ENCODE data around the gene NR2F1-AS1. TPM values are rescaled to one million over a fixed set of nuclear protein-coding genes. Genes with fewer than 3 reads are reported as not detected.

NR2F1-AS1 gene
- total and polyA plus RNA-seq, 3 experiments from 2014 or later = not detected

DNA sequence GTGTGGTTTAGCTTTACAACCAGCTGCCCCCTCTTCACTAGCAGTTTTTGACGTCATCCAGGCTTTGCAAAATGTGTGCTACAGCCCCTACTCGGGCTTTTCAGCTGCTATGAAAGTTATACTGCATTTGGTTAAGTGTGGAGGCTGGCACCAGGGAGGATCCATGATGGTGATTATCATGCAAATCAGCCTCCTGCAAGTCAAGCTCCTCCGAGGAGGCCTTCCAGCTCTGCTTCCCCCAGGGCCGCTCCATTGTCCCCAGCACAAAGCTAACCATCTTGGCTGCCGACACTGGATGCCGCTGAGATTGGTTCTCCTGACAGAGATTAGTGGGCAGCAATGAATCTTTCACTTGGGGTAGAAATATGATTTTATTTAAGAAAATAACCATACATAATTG lies 159.6 kb downstream of the NR2F1-AS1 start:
- Histone ChIP-seq H3K36me3 (ENCODE audit: insufficient read depth, low read length) (no peaks in the 10 kb centered on the region), H3K27ac (ENCODE audit: low read depth, low read length) (no peak overlapping the region), H3K27me3 (ENCODE audit: insufficient read depth, low read length, poor library complexity, severe bottlenecking) (no peaks in the 10 kb centered on the region), H3K4me1 (ENCODE audit: insufficient read depth, low read length) (no peaks in the 10 kb centered on the region), H3K4me3 (ENCODE audit: low read length) (no peak overlapping the region), H3K9me3 (ENCODE audit: low read length) (no peaks in the 10 kb centered on the region)
- POLR2A ChIA-PET = no interaction called here
- no peaks in the 10 kb centered on the region for H3K36me3 Mint-ChIP-seq
- DNase-seq = no peak
- peaks cover 0 to 4% of the 10 kb centered on the region in 2 donors for H3K27me3 Mint-ChIP-seq
- CTCF ChIA-PET = no interaction called here
- no peak overlapping the region for H3K4me3 Mint-ChIP-seq
- H3K4me1 Mint-ChIP-seq = no peaks in the 10 kb centered on the region
- H3K9me3 Mint-ChIP-seq = no peaks in the 10 kb centered on the region
- no peak overlapping the region for H3K27ac Mint-ChIP-seq

DNA sequence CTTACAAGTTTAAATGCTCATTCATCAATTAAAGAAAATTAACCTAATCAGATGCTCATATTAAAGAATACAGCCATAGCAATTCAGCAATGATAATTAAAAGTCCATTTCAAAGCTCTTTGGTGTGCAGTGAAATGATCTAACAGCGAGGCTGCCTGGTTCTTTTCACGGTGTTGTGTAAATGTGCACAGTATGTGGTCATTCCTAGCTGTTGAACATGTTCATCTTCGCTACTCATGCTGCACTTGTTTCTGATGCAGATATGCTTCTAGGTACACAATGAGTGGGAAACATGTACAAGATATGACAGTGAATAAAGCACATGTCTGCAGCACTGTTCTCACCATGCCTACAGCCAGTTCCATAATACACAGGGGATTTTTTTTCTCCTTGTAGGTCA lies 163.5 kb downstream of the NR2F1-AS1 start:
- Mint-ChIP-seq H3K27ac (no peak overlapping the region), H3K36me3 (no peaks in the 10 kb centered on the region), H3K4me1 (no peaks in the 10 kb centered on the region), H3K9me3 (no peaks in the 10 kb centered on the region), H3K27me3 (peaks cover 0 to 6% of the 10 kb centered on the region in 2 donors), H3K4me3 (no peak overlapping the region)
- no peaks in the 10 kb centered on the region for H3K36me3 ChIP-seq (ENCODE audit: insufficient read depth, low read length)
- POLR2A ChIA-PET = no interaction called here
- no peak overlapping the region for H3K27ac ChIP-seq (ENCODE audit: low read depth, low read length)
- DNase-seq = no peak
- H3K9me3 ChIP-seq (ENCODE audit: low read length) = no peaks in the 10 kb centered on the region
- no peaks in the 10 kb centered on the region for H3K4me1 ChIP-seq (ENCODE audit: insufficient read depth, low read length)
- no peaks in the 10 kb centered on the region for H3K27me3 ChIP-seq (ENCODE audit: insufficient read depth, low read length, poor library complexity, severe bottlenecking)
- H3K4me3 ChIP-seq (ENCODE audit: low read length) = no peak overlapping the region
- CTCF ChIA-PET = no interaction called here

GRCh38 chr5:93415819-93416218 lies 165.2 kb downstream of the NR2F1-AS1 start:
- Mint-ChIP-seq H3K36me3 (no peaks in the 10 kb centered on the region), H3K27me3 (peaks cover 0 to 4% of the 10 kb centered on the region in 2 donors), H3K27ac (no peak overlapping the region), H3K4me3 (no peak overlapping the region), H3K4me1 (no peaks in the 10 kb centered on the region), H3K9me3 (no peaks in the 10 kb centered on the region)
- POLR2A ChIA-PET = no interaction called here
- DNase-seq = no peak
- Histone ChIP-seq H3K27me3 (ENCODE audit: insufficient read depth, low read length, poor library complexity, severe bottlenecking) (no peaks in the 10 kb centered on the region), H3K36me3 (ENCODE audit: insufficient read depth, low read length) (no peaks in the 10 kb centered on the region), H3K4me3 (ENCODE audit: low read length) (no peak overlapping the region), H3K27ac (ENCODE audit: low read depth, low read length) (no peak overlapping the region), H3K9me3 (ENCODE audit: low read length) (no peaks in the 10 kb centered on the region), H3K4me1 (ENCODE audit: insufficient read depth, low read length) (no peaks in the 10 kb centered on the region)
- CTCF ChIA-PET = no interaction called here

DNA sequence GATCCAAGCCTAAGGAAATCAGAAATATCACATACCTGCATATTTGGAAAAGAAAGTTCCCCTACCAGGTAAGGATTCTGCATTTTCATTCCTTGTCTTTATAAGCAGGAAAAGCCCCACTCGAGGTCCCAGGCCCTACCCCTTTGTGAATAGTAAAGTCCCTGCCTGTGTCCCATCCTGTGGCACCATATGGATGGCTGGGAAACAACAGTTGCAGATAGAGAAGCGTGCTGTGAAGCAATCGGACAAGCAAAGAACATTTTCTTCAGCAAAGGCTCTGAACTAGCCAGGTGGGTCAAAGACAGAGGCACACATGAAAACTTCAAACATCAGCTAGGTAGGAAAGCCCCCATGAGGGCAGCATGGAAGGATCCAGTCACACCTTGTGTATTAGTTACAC lies 169.3 kb downstream of the NR2F1-AS1 start:
- POLR2A ChIA-PET = no interaction called here

GRCh38 chr5:93409691-93410090 lies 171.3 kb downstream of the NR2F1-AS1 start:
- no peaks in the 10 kb centered on the region for H3K9me3 Mint-ChIP-seq
- H3K27ac Mint-ChIP-seq = no peak overlapping the region
- no peak overlapping the region for H3K27ac ChIP-seq (ENCODE audit: low read depth, low read length)
- H3K27me3 ChIP-seq (ENCODE audit: insufficient read depth, low read length, poor library complexity, severe bottlenecking) = no peaks in the 10 kb centered on the region
- H3K36me3 ChIP-seq (ENCODE audit: insufficient read depth, low read length) = no peaks in the 10 kb centered on the region
- CTCF ChIA-PET = no interaction called here
- H3K4me3 ChIP-seq (ENCODE audit: low read length) = no peak overlapping the region
- no peak overlapping the region for H3K4me3 Mint-ChIP-seq
- POLR2A ChIA-PET = no interaction called here
- H3K4me1 ChIP-seq (ENCODE audit: insufficient read depth, low read length) = no peaks in the 10 kb centered on the region
- H3K4me1 Mint-ChIP-seq = no peaks in the 10 kb centered on the region
- no peaks in the 10 kb centered on the region for H3K9me3 ChIP-seq (ENCODE audit: low read length)
- H3K27me3 Mint-ChIP-seq = peaks cover 3 to 5% of the 10 kb centered on the region in 2 donors
- no peak for DNase-seq
- no peaks in the 10 kb centered on the region for H3K36me3 Mint-ChIP-seq

More for the DNA sequence above, 169.3 kb downstream of the NR2F1-AS1 start:
- Histone ChIP-seq H3K4me3 (ENCODE audit: low read length) (no peak overlapping the region), H3K9me3 (ENCODE audit: low read length) (no peaks in the 10 kb centered on the region), H3K4me1 (ENCODE audit: insufficient read depth, low read length) (no peaks in the 10 kb centered on the region), H3K36me3 (ENCODE audit: insufficient read depth, low read length) (no peaks in the 10 kb centered on the region), H3K27me3 (ENCODE audit: insufficient read depth, low read length, poor library complexity, severe bottlenecking) (no peaks in the 10 kb centered on the region), H3K27ac (ENCODE audit: low read depth, low read length) (no peak overlapping the region)
- Mint-ChIP-seq H3K27me3 (peaks cover 3 to 5% of the 10 kb centered on the region in 2 donors), H3K4me3 (no peak overlapping the region), H3K9me3 (no peaks in the 10 kb centered on the region), H3K27ac (no peak overlapping the region), H3K4me1 (no peaks in the 10 kb centered on the region), H3K36me3 (no peaks in the 10 kb centered on the region)
- CTCF ChIA-PET = no interaction called here
- DNase-seq = no peak

GRCh38 chr5:93407454-93407853 lies 173.6 kb downstream of the NR2F1-AS1 start:
- no peak overlapping the region for H3K4me3 ChIP-seq (ENCODE audit: low read length)
- no peak overlapping the region for H3K27ac Mint-ChIP-seq
- H3K27me3 Mint-ChIP-seq = peaks cover 2 to 11% of the 10 kb centered on the region in 2 donors
- no peaks in the 10 kb centered on the region for H3K4me1 Mint-ChIP-seq
- DNase-seq = no peak
- ChIA-PET POLR2A (no interaction called here), CTCF (no interaction called here)
- H3K36me3 ChIP-seq (ENCODE audit: insufficient read depth, low read length) = no peaks in the 10 kb centered on the region
- no peaks in the 10 kb centered on the region for H3K36me3 Mint-ChIP-seq
- H3K9me3 Mint-ChIP-seq = no peaks in the 10 kb centered on the region
- no peaks in the 10 kb centered on the region for H3K9me3 ChIP-seq (ENCODE audit: low read length)
- H3K27ac ChIP-seq (ENCODE audit: low read depth, low read length) = no peak overlapping the region
- no peak overlapping the region for H3K4me3 Mint-ChIP-seq
- no peaks in the 10 kb centered on the region for H3K4me1 ChIP-seq (ENCODE audit: insufficient read depth, low read length)
- H3K27me3 ChIP-seq (ENCODE audit: insufficient read depth, low read length, poor library complexity, severe bottlenecking) = no peaks in the 10 kb centered on the region

DNA sequence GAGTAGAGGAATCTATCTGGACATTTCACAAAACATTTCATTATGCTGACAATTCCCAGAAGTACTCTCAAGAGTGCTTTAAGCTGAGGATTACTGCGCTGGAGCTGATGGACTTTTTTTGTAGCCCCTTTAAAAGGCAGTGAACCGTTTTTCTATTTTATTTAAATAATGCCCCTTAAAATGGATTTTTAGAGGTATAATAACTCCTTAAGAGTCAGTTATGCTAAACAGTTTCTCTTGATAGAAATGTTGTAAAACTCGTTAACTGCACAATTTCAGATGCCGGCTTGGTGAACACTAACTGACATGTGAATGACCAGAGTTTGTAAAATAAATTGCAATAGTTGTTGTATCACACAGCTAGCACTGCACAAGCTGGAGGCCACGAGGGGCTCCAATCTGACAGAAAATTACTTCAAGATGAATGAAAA lies 174.0 kb downstream of the NR2F1-AS1 start:
- DNase-seq = no peak
- H3K27ac Mint-ChIP-seq = no peak overlapping the region
- Histone ChIP-seq H3K27me3 (ENCODE audit: insufficient read depth, low read length, poor library complexity, severe bottlenecking) (no peaks in the 10 kb centered on the region), H3K27ac (ENCODE audit: low read depth, low read length) (no peak overlapping the region), H3K4me3 (ENCODE audit: low read length) (no peak overlapping the region), H3K4me1 (ENCODE audit: insufficient read depth, low read length) (no peaks in the 10 kb centered on the region), H3K36me3 (ENCODE audit: insufficient read depth, low read length) (no peaks in the 10 kb centered on the region), H3K9me3 (ENCODE audit: low read length) (no peaks in the 10 kb centered on the region)
- CTCF ChIA-PET = no interaction called here
- H3K9me3 Mint-ChIP-seq = no peaks in the 10 kb centered on the region
- H3K4me1 Mint-ChIP-seq = no peaks in the 10 kb centered on the region
- H3K4me3 Mint-ChIP-seq = no peak overlapping the region
- H3K36me3 Mint-ChIP-seq = no peaks in the 10 kb centered on the region
- POLR2A ChIA-PET = no interaction called here
- H3K27me3 Mint-ChIP-seq = peaks cover 2 to 15% of the 10 kb centered on the region in 2 donors

DNA sequence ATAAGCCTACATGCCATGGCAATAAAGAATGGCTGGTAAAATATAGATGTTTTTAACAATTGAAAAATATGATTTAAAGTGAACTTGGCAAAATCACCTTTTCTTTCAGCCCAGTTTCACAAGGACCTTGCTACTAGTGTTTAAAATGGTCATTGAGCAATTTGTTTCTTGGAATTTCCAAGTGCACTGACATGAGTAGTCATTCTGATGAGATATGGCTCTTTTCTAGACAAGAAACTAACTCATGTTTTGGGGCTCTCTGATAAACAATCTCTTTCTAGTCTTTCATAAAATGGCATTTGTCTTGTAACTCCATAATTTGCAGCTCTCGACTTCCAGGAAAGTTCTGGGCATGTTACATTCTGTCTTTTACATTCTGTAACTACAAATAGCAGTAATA lies 176.8 kb downstream of the NR2F1-AS1 start:
- H3K9me3 ChIP-seq (ENCODE audit: low read length) = no peaks in the 10 kb centered on the region
- CTCF ChIA-PET = no interaction called here
- H3K36me3 Mint-ChIP-seq = no peaks in the 10 kb centered on the region

More for the DNA sequence above, 176.8 kb downstream of the NR2F1-AS1 start:
- POLR2A ChIA-PET = no interaction called here
- Histone ChIP-seq H3K27me3 (ENCODE audit: insufficient read depth, low read length, poor library complexity, severe bottlenecking) (no peaks in the 10 kb centered on the region), H3K4me3 (ENCODE audit: low read length) (no peak overlapping the region), H3K27ac (ENCODE audit: low read depth, low read length) (no peak overlapping the region), H3K36me3 (ENCODE audit: insufficient read depth, low read length) (no peaks in the 10 kb centered on the region), H3K4me1 (ENCODE audit: insufficient read depth, low read length) (no peaks in the 10 kb centered on the region)
- Mint-ChIP-seq H3K4me3 (no peak overlapping the region), H3K9me3 (peaks cover 0 to 4% (median 0%) of the 10 kb centered on the region in 5 donors), H3K27me3 (peaks cover 2 to 20% of the 10 kb centered on the region in 2 donors), H3K27ac (no peak overlapping the region), H3K4me1 (no peaks in the 10 kb centered on the region)
- no peak for DNase-seq
